ENCODE data around the gene TDRD12.

TDRD12 gene

GRCh38 chr19:32824191-32824751 lies 104.7 kb downstream of the TDRD12 start:
- no peak overlapping the region for H3K27ac ChIP-seq
- TF ChIP-seq, protein P1, sequence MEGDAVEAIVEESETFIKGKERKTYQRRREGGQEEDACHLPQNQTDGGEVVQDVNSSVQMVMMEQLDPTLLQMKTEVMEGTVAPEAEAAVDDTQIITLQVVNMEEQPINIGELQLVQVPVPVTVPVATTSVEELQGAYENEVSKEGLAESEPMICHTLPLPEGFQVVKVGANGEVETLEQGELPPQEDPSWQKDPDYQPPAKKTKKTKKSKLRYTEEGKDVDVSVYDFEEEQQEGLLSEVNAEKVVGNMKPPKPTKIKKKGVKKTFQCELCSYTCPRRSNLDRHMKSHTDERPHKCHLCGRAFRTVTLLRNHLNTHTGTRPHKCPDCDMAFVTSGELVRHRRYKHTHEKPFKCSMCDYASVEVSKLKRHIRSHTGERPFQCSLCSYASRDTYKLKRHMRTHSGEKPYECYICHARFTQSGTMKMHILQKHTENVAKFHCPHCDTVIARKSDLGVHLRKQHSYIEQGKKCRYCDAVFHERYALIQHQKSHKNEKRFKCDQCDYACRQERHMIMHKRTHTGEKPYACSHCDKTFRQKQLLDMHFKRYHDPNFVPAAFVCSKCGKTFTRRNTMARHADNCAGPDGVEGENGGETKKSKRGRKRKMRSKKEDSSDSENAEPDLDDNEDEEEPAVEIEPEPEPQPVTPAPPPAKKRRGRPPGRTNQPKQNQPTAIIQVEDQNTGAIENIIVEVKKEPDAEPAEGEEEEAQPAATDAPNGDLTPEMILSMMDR (IDR thresholded peaks at IDR 0.05): no peak
- TF ChIP-seq ZFX (IDR thresholded peaks at IDR 0.05; ENCODE audit: borderline replicate concordance): no peak

- no peak for TF ChIP-seq ZFX (IDR thresholded peaks at IDR 0.05; ENCODE audit: borderline replicate concordance)
- TF ChIP-seq, protein P1 (IDR thresholded peaks at IDR 0.05): no peak
- no peak overlapping the region for H3K27ac ChIP-seq
Observed at GRCh38 chr19:32824916-32825608, 105.5 kb downstream of the TDRD12 start.

- TF ChIP-seq, protein P1 (IDR thresholded peaks at IDR 0.05): no peak
- no peak for TF ChIP-seq ZFX (IDR thresholded peaks at IDR 0.05; ENCODE audit: borderline replicate concordance)
- no peak overlapping the region for H3K27ac ChIP-seq
Observed at GRCh38 chr19:32828139-32828538, 108.6 kb downstream of the TDRD12 start.

DNA sequence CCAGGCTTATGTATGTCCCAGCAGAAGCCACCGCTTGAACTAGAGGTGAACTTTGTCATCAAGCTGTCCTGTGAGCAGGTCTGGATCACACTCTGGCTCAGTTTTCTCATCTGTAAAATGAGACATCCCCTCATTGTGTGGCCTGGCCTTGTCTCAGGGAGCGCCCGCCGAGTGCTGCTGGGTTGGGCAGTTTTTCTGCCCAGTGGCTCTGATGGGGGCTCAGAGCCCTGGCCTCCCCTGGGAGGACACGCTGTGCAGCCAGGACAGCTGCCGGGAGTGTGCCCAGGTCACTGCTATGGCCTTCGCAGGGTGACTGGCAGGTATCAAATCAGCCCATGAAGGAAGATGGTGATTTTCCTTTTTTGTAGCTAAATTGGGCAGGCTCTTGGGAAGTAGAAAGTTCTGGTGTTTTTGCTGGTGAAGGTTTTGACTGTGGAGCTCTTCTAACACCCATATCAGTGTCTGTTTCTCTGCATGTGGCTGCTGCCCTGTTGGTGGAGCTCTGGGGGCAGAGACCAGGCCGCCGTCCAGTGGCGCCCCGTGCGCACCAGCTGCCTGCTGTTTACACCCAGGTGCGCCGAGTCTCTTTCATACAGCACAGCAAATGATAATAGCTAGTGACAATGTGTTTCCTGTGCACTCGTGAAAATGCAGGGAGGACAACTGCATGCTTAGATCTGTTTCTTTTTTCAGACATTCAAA lies 109.2 kb downstream of the TDRD12 start:
- no peak overlapping the region for H3K27ac ChIP-seq
- no peak for TF ChIP-seq ZFX (IDR thresholded peaks at IDR 0.05; ENCODE audit: borderline replicate concordance)
- TF ChIP-seq, protein P1 (IDR thresholded peaks at IDR 0.05): no peak

- H3K27ac ChIP-seq: no peak overlapping the region
- no peak for TF ChIP-seq ZFX (IDR thresholded peaks at IDR 0.05; ENCODE audit: borderline replicate concordance)
- TF ChIP-seq, protein P1 (IDR thresholded peaks at IDR 0.05): no peak
Observed at GRCh38 chr19:32829345-32829896, 109.9 kb downstream of the TDRD12 start.

DNA sequence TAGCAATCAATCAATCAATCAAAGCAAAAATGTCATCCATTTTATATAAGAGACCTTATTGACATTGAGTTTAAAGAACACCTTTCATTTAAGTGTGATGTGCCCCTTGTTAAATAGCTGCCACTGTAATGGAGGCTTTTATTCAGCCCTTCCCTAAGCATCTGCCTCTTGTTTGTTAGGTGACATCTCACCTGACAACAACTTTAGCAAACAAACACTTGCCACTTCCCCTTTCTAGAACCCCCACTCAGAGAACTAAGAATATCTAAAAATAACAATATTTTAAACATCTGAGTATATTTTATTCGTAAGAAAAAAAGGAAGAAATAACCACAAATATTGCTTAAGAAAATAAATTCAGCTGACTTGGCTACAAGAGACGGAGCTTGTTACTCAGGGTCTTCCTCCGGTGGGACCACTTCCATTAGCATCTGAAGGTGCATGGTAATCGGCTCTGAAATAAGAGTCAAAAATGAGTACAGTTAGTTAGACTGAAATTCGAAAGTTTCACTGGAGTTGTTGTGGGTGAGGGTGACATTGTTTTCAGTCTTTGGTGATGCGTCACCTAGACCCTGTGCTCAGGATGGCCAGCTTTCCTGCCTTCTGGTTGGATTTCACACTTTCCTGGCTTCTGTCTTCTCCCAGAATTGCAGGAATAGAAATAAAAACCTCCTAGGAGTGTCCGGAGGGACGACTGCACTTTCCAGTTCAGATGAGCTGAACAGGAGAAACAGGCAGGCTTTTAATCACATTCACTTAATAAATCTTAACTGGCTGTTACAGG lies 110.9 kb downstream of the TDRD12 start:
- H3K27ac ChIP-seq: no peak overlapping the region
- TF ChIP-seq, protein P1 (IDR thresholded peaks at IDR 0.05): no peak
- TF ChIP-seq ZFX (IDR thresholded peaks at IDR 0.05; ENCODE audit: borderline replicate concordance): no peak
